GM12874 (cell line): Measurements from ENCODE around the gene SLC44A4.

Experiments
- CTCF ChIP-seq: IDR thresholded peaks from 2 replicates; pipeline ENCODE4 v1.5.1; 2011; ENCODE audit warnings: low read depth, mild to moderate bottlenecking, control low read depth, low read length, moderate library complexity; ENCODE audit not compliant: insufficient read depth

Gene SLC44A4

GRCh38 chr6:31918069-31918720, 39.4 kb upstream of the SLC44A4 start:
- no peak for TF ChIP-seq CTCF

GRCh38 chr6:31915756-31916155, 37.0 kb upstream of the SLC44A4 start:
- TF ChIP-seq CTCF: no peak

GRCh38 chr6:31915351-31915750, 36.6 kb upstream of the SLC44A4 start:
- no peak for TF ChIP-seq CTCF

GRCh38 chr6:31911826-31912585, 33.2 kb upstream of the SLC44A4 start:
- no peak for TF ChIP-seq CTCF

- TF ChIP-seq CTCF: no peak
These were observed 30.0 kb upstream of the SLC44A4 start for GRCh38 chr6:31908791-31909190.

GRCh38 chr6:31907158-31907813, 28.5 kb upstream of the SLC44A4 start:
- no peak for TF ChIP-seq CTCF

- no peak for TF ChIP-seq CTCF
These were observed 27.3 kb upstream of the SLC44A4 start for GRCh38 chr6:31906122-31906521.
